RWPE2 (cell line): ENCODE data around the gene ALPI.
A peak's percentile ranks its signal among the peaks of the same experiment; 100 is the strongest.

ENCODE experiments used
- ATAC-seq: fragments of 200-7000 bp; cut with Tn5 transposase; 3 replicates; pipeline ENCODE4 v1.9.1; 2021; ENCODE audit warnings: low read depth
- DNase-seq: peaks from one replicate; pipeline ENCODE4 v3.0.0-alpha.2; 2020; ENCODE audit warnings: low spot score
- H3K27ac ChIP-seq: fragments of 450-650 bp; 2 replicates; pipeline ENCODE4 v1.5.1; 2017; ENCODE audit warnings: mild to moderate bottlenecking; ENCODE audit not compliant: poor library complexity, severe bottlenecking
- H3K27me3 ChIP-seq: fragments of 250-450 bp; sonication (Bioruptor Pico); 2 replicates; pipeline ENCODE4 v1.5.1; 2021; ENCODE audit warnings: mild to moderate bottlenecking, moderate library complexity; ENCODE audit not compliant: insufficient read depth, poor library complexity, severe bottlenecking
- H3K36me3 ChIP-seq: fragments of 250-450 bp; sonication (Bioruptor Pico); 2 replicates; pipeline ENCODE4 v1.5.1; 2020; ENCODE audit warnings: low read depth, mild to moderate bottlenecking, moderate library complexity
- H3K4me1 ChIP-seq: fragments of 250-450 bp; sonication (Bioruptor Pico); 2 replicates; pipeline ENCODE4 v1.5.1; 2021; ENCODE audit warnings: mild to moderate bottlenecking, moderate library complexity; ENCODE audit not compliant: insufficient read depth, poor library complexity, severe bottlenecking
- H3K4me3 ChIP-seq: fragments of 250-450 bp; sonication (Bioruptor Pico); 2 replicates; pipeline ENCODE4 v1.5.1; 2021; ENCODE audit warnings: mild to moderate bottlenecking, moderate library complexity; ENCODE audit not compliant: severe bottlenecking
- H3K9me3 ChIP-seq: fragments of 250-450 bp; sonication (Bioruptor Pico); 2 replicates; pipeline ENCODE4 v1.5.1; 2021; ENCODE audit warnings: mild to moderate bottlenecking, moderate library complexity; ENCODE audit not compliant: severe bottlenecking
- TF ChIP-seq, protein P1 (sequence below): fragments of 450-650 bp; IDR thresholded peaks from one replicate; pipeline ENCODE4 v1.5.1; 2017; ENCODE audit warnings: mild to moderate bottlenecking, moderate library complexity; ENCODE audit not compliant: poor library complexity, severe bottlenecking

ALPI gene

GRCh38 chr2:232482301-232483238, 26.6 kb downstream of the ALPI start:
- Histone ChIP-seq H3K4me1 (no peaks in the 10 kb centered on the region), H3K27me3 (peaks cover 36% of the 10 kb centered on the region), H3K36me3 (no peaks in the 10 kb centered on the region), H3K9me3 (no peaks in the 10 kb centered on the region), H3K27ac (no peak overlapping the region), H3K4me3 (no peak overlapping the region)
- DNase-seq (peak; percentile 54), ATAC-seq (no peak)
- TF ChIP-seq, protein P1, sequence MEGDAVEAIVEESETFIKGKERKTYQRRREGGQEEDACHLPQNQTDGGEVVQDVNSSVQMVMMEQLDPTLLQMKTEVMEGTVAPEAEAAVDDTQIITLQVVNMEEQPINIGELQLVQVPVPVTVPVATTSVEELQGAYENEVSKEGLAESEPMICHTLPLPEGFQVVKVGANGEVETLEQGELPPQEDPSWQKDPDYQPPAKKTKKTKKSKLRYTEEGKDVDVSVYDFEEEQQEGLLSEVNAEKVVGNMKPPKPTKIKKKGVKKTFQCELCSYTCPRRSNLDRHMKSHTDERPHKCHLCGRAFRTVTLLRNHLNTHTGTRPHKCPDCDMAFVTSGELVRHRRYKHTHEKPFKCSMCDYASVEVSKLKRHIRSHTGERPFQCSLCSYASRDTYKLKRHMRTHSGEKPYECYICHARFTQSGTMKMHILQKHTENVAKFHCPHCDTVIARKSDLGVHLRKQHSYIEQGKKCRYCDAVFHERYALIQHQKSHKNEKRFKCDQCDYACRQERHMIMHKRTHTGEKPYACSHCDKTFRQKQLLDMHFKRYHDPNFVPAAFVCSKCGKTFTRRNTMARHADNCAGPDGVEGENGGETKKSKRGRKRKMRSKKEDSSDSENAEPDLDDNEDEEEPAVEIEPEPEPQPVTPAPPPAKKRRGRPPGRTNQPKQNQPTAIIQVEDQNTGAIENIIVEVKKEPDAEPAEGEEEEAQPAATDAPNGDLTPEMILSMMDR = no peak

- H3K9me3 ChIP-seq = no peaks in the 10 kb centered on the region
- TF ChIP-seq, protein P1 = no peak
- H3K4me3 ChIP-seq = no peak overlapping the region
- H3K27me3 ChIP-seq = peaks cover 42% of the 10 kb centered on the region
- H3K4me1 ChIP-seq = no peaks in the 10 kb centered on the region
- H3K36me3 ChIP-seq = no peaks in the 10 kb centered on the region
- DNase-seq (peak; percentile 39), ATAC-seq (no peak)
- H3K27ac ChIP-seq = no peak overlapping the region
Observed at GRCh38 chr2:232483311-232483922, 27.5 kb downstream of the ALPI start.

- TF ChIP-seq, protein P1 = no peak
- H3K4me3 ChIP-seq = no peak overlapping the region
- no peaks in the 10 kb centered on the region for H3K36me3 ChIP-seq
- peak; percentile 51 for DNase-seq
- no peaks in the 10 kb centered on the region for H3K4me1 ChIP-seq
- ATAC-seq = no peak
- no peaks in the 10 kb centered on the region for H3K9me3 ChIP-seq
- H3K27ac ChIP-seq = no peak overlapping the region
- H3K27me3 ChIP-seq = peaks cover 49% of the 10 kb centered on the region
Observed at GRCh38 chr2:232483923-232484627, 28.1 kb downstream of the ALPI start.

DNA sequence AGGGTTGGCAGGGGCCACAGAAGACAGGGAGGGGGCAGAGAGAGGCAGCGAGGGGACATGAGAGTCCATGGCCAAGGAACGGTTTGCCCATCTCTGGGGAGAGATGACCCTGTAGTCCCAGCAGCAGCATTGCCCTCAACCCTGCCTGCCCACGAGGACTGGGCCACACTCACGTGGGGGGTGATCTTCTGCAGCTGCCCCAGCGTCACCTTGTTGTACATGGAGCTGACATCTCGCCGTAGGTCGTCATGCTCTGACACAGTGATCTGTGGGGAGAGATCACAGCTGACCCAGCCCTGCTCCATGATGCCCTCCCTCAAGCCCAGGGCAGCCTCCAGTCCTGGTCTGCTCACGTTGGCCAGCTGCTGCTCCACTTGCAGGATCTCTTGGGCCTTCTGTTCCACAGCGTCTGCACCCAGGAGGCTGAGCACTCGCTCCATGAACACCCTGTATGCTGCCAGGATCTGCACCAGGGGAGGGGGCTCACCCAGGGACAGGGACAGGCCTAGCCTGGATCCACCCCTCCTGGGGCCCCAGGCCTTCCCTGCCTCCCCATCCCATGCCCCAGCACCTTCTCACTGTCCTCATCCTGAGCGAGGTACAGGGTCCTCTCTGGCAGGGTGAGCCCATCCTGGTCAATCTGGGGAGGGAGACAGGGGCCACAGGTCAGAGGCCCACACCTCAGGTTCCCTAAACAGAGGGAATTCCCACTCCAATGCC, 28.8 kb downstream of the ALPI start:
- Histone ChIP-seq H3K4me3 (no peak overlapping the region), H3K27me3 (peaks cover 51% of the 10 kb centered on the region), H3K27ac (no peak overlapping the region), H3K36me3 (no peaks in the 10 kb centered on the region), H3K4me1 (no peaks in the 10 kb centered on the region), H3K9me3 (no peaks in the 10 kb centered on the region)
- TF ChIP-seq, protein P1 = no peak
- no peak for ATAC-seq
- peak; percentile 24 for DNase-seq
